HPDE6-E6E7 (cell line): ENCODE results near the gene CHRNB4.

ENCODE experiments used
- DNase-seq: peaks from one replicate; pipeline ENCODE4 v3.0.0; 2011; ENCODE audit warnings: missing footprints; ENCODE audit errors: extremely low spot score

Gene CHRNB4

DNA sequence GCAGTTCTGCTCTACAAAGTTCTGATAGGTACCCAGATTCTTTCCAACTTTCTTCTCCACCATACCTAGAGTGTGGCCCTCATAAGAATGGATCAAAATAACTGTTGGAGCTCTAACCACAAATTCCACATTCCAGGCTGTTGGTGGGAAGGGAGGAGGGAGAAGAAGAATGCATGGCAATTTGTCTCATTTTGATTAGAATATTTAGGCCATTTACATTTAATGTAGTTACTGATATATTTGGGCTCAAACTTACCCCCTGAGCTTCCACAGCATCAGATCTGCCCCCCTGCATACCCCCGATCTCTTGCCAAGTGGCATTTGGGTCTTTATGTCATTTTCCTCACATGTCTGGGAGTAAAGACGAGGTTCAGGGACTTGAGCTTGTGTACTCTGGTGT lies 7.7 kb downstream of the CHRNB4 start:
- no peak for DNase-seq

DNA sequence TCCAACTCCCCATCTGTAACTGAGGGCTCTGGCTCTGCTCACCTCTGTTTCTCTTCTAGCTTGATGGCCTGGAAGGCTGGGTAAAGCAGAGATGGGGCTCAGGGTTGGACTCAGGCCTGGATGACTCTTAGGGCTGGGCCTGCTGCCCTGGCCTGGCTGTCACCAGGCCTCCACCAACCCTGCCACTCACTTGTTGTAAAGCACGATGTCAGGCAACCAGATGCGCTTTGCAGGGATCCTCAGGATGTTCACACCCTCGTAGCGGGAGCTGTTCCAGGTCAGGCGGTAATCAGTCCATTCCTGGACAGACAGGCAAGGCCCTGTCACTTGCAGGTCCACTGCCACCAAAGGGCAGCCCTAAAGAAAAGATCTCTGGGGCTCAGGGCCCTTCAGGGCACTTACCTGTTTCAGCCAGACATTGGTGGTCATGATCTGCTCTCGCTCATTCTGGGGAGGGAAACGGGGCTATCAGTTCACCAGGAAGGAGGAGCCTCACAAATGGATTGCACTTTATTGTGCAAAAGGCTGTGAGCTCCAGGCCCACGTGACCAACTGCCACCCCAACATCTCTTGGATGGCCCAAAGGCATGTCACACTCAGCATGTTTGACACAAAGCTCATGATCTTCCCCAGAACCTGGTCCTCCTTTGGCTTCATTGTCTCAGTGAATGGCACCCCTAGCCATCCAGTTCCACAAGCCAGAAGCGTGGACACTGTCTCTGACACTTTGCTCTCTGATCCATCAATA lies 9.9 kb downstream of the CHRNB4 start:
- DNase-seq = no peak

DNA sequence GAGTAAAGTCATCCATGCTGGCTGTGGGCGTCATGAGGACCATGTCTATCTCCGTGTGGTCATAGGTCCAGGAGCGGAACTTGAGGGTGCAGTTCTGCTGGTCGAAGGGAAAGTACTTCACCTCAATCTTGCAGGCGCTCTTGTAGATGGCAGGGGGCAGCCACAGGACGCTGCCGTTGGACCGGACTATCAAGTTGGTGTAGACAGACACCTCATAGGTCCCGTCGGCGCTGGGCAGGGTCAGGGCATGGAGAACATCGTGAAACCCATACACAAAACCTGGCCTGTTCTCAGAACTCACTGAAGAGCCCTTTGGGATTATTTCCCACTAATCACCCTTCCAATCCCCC lies 11.3 kb downstream of the CHRNB4 start:
- no peak for DNase-seq

DNA sequence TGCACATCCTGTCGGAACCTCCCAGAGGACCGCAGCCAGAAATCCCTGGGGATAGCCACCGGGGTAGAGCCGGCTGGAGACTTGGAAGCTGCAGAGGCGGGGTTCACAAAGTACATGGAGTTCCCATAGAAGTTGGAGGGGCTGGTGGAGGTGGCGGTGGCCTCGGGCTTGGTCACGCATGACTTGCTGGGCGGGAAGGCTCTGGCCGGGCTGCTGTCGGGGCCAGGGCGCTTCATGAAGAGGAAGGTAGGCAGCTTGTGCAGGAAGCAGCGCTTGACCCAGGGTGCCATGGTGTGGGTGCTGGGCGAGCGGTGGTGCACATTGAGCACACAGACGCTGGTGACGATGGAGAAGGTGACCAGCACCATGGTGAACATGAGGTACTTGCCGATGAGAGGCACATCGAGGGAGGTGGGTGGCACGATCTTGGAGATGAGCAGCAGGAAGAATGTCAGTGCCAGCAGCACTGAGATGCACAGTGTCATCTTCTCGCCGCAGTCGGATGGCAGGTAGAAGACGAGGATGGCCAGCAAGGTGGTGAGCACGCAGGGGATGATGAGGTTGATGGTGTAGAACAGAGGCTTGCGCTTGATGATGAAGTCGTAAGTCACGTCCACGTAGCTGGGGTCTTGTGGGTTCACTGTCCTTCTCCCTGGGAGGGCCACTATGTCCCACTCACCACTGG lies 11.8 kb downstream of the CHRNB4 start:
- no peak for DNase-seq

DNA sequence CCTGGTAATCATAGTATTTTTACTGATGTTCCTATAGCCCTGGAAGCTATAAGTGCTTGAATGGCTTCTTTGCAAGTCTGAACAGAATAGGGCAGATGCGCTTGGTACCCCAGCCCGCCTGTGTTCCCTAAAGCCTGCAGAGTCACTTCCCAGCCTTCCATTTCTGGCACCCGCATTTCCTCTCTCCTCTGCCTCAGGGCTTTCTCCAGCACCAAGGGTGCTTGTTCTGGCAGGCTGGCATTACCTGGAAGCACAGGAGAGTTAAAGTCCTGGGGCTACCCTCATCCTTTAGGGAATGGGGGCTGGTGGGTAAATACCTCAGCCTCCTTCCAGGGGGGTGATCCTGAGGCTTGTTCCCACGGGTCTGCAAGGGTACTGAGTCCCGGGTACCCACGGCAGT lies 12.8 kb downstream of the CHRNB4 start:
- no peak for DNase-seq

DNA sequence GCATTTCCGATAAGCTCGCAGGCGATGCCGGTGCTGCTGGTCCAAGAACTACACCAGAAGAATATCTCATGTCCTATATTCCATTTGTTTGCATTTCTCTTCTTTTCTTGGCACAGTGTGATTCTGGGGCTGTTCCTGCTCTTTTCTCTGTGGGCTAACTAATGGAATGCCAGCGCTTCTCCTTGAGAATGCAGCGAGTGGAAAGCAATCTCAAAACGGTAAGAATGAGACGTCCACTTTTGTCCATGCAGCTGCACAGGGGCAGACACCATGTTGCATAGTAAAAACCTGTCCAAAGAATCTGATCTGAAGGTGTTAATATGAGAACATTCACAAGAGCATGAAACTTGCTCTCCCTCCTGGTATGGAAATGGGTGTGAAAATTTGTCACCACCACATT lies 13.7 kb downstream of the CHRNB4 start:
- DNase-seq = no peak

DNA sequence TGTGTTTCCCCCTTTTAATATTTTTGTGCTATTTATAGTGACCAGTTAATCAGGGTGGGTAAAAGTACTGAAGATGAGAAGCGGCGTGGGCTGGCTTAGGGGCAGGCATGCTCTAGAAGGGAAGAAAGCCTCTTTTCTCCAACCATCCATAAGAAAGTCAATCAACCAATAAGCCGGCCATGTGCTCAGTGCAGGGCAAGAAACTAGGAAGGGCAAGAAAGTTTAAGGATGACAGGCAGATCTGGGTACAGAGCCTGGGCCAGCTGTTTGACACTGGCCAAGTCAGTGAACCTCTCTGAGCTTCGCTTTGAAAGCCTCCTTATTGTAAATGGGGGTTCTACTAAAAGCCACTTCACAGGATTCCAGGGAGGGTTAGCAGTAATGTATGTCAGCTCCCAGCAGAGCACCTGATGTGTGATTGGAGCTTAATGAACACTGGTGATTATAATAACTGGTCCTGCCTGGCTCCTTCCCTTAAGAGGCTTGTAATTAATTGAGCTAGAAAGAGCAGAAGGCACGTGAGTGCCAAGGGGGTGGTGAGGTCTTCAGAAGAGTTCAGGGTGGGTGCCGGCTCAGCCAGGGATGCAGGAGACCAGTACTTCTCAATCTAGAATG lies 14.5 kb downstream of the CHRNB4 start:
- no peak for DNase-seq

DNA sequence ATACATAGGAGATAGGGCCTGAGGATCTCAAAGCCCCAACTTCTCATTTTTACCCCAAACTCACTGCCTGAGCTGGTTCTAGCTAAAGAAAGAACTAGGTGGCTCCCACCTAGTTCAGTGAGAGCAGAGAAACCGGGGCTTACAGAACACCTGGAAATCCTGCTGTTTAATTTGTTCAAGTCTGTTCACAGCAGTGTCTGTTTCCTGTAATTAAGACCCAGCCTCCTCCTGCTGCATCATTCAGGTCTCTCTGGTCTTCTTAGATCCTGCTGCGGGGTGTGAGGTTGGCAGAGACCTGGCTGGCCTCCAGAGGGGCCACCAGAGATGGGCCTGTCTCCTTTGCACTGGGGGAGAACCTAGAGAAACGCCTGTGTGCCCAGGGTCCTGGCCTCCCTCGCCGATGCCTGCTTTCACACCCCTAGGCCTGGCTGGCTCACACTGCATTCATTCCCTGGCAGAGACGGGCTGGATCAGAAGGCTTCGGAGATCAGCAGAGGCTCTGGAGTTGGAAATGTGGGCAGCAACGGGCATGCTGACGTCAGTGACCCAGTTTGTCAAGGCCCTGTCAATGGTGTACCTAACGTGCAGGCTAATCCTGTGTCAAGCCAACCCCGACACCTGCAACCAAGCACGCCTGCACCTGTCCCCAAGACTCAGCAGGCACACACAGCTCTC lies 15.3 kb downstream of the CHRNB4 start:
- no peak for DNase-seq

DNA sequence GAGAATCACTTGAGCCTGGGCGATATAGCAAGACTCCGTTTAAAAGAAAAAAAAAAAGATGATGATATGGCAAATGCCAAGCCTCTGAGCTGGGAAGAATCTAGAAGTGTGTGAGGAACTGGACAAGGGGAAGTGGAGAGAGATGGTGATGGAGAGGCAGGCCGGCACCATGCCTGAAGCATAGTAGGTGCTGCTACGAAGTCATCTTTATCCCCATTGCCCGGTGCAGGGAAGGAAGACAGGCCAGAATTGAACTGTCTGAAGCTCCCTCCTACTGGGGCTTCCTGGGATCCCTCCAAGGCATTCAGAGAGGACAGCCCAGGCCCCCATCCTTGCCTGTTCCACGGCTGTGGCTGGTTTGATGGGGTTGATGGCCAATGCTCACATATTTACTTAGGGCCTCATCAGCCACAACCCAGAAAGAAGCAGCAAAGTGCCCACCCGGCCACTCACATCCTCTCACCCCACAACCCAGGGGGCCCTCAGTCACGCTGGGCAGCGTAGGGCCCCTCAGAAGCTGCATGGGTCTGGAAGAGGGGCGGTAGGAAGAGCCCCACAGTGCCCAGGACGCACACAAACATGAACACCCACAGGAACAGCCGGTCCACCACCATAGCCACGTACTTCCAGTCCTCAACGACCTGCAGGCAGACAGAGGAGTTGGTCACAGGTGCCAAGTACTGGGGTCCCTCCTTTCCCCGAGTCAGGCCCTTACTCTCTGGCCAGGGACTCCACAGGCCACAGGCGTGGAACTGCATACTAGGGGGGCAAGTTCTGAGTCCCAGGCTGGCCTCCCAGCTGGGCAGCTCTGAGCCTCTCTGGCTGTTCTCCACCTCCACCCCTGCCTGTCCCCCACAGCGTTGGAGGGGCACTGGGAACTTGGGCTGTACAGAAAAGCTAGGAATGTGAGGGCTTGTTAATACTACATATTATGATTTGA lies 16.1 kb downstream of the CHRNB4 start:
- no peak for DNase-seq

DNA sequence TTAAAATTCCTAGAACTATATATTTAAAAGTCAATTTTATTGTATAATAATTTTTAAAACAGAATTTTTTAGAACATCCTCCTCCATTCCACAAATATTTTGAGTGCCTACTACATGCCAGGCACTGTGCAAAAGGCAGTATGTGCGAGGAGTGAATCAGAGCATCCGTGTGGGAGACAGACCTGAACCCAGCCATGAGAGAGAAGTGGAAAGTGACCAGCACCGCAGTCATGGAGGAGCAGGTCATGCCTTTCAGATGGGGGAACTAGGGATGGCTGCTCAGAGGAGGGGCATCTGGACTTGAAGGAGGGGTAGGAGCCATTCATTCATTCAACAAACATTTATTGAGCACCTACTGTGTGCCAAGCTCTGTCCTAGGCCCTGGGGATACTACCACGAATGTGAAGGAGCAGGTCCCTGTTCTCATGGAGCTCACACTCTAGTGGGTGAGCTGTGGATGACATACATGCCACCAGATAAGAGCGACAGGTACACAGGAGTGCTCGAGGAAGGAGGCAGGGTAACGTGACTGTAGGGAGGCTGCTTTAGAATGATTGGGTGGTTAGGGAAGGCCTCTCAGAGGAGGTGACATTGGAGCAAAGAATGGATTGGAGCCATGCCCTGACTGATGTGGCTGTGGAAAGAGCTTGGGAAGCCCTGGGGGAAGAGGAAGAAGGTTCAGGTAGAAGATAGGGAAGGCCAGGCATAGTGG lies 17.1 kb downstream of the CHRNB4 start:
- no peak for DNase-seq

DNA sequence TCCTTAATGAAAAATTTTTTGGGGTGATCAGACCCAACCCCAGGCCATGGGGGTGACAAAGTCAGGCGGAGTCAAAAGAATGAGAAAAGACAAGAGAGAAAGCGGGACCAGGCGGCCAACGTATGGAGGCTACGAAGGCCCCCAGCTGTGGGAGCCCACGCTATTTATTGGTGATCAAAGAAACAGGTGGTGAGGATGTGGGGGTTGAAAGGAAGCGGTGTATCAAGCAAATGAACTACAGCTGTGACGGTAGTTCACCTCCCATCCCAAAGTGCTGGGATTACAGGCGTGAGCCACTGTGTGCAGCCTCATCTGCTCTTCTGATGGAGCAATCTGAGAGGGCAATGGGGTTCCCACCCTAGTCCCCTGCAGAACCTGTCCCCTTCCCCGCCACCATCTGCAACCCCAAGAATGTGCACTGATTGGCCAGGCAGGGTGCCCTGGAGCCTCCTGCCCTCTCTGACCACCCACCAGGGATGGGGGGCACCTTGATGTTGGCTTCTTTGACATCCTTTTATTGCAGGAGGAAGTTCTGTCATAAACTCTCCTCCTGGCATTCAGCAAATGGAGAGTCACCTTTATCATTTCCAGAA lies 19.1 kb downstream of the CHRNB4 start:
- no peak for DNase-seq

DNA sequence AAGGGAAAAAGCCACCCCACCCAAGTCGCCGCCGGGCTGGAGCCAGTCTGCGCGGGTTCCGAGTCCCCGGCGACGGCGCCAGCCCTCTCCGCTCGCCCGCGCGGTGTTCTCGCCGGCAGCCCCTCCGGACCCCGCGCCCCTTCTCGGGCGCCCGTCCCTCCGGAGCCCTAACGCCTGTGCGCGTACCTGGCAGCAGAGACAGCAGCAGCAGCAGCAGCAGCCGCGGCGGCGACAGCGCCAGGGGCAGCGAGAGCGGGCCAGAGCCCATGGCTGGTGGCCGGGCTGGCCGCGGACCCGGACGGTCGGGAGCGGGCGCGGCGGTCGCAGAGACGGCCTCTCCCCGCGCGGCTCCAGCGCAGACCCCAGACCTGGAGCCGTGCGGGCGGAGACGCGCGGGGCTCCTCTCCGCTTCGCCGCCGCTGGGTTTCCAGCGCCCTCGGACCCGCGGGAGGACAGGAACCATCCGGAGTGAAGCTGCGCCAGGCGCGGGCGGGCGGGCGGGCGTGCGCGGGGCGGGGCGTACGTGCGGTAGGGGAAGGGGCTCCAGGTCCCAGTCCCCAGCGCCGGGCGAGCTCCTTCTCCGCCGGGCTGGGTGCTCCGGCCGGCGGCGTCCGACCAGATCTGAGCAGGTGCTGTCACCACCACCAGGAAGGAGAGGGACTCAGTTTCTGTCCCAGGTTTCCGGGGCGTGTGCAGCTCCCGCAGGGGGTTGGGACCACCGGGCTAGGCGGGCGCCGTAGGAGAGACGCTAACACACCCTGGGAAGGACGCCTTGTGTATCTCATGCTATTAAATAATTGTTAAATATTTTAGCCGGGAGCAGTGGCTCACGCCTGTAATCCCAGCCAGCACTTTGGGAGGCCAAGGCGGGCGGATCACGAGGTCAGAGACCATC lies 20.2 kb downstream of the CHRNB4 start, which contains the start of gene CHRNA3:
Gene CHRNA3, minus strand, starts transcription at position 470 of the 895 bp plus-strand sequence. Its CDS starts 202 bp downstream, at position 268.
- DNase-seq = no peak

DNA sequence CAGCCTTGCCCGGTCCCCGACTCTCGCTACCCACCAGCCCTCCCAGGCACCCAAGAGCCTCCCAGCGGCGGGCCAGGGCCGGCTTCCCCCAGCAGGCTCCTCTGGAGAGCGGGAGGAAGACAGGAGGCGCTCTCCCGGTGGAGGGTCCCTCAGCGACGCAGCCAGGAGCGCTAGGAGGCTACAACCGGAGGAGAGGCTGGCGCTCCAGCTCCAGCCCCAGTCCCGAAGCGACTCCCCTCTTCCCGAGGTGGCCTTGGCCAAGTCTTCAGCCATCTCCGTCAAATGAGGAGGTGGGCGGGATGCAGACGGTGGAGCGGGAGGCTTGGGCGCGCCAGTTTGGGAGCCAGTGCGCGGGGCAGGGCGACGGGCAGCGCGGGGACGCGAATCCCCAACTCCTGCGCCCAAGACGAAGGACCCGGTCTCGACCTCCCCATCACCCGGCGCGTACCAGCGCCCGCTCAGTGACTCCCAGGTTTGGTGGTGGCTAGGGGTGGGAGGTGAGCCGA lies 20.9 kb downstream of the CHRNB4 start:
- no peak for DNase-seq

DNA sequence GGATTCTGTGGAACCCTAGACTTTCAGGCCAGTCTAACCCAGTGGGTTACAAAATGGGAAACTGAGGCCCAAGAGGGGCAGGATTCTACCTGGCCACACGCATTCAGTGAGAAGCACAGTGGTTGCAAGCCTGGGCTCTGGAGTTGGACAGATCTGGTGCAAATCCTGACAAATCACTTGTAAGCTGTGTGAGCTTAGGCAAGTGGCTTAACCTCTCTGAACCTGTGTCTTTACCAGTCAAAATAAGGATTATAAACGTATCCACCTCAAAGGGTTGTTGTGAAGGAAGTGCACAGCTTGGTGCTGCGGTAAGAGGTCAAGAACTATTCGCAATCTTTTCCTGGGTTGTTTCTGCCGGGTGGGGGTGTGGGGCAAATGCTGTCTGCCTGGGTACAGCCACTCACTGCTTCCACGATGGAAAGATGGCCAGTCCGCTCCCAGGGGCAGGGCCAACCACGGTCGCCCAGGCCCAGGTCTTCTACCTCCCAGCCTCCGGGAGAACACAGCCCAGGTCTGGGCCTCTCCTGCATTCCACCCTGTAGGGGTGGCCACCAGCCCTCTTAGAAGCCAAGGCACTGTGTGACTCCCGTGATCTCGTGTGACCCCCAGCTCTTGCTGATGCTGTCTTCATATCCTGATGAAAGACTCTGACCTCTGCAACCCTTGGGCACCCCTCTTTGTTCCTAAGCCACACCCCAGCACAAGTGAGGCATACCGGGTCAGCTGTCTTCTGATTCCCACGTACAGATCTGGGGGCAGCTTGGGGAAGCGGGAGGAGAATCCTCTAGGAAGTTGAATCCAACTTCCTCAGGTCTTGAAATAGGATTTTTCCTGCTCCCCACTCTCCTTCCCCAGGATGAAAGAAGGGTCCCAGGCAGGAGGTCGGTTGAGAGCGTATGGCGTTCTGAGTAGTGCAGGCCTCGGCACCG lies 21.7 kb downstream of the CHRNB4 start:
- DNase-seq = no peak

DNA sequence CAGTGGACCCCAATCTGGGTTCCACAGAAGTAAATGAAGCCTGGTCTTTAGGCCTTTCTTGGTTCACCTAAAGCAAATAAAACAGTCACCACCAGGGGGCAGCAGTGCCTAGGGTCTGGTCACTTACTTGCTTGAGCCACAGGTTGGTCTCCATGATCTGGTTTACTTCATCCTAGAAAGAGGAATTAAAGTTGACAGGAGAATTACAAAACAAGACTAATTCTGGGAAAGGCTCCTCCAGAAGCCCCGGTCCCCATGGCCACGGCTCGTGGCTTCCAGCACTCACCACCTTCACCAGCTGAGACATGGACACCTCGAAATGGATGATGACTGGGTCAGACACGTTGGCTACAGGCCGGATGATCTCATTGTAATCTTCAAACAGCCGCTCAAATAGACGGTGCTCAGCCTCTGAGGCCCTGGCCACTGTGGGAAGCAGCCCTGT lies 22.5 kb downstream of the CHRNB4 start:
- DNase-seq = peak; percentile 63

DNA sequence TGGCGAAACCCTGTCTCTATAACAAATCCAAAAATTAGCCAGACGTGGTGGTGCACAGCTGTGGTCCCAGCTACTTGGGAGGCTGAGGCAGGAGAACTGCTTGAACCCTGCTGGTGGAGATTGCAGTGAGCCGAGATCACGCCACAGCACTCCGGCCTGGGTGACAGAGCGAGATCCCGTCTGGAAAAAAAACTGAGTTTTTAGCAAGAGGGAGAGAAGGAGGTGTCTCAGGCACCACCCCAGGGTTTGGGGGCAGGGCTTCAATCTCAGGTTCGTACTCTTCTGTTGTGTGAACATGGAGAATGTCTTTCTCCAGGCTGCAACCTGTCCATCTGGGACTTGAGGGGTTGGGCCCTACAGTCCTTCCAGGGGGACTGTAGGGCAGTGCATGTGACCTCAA lies 22.9 kb downstream of the CHRNB4 start:
- DNase-seq = no peak

DNA sequence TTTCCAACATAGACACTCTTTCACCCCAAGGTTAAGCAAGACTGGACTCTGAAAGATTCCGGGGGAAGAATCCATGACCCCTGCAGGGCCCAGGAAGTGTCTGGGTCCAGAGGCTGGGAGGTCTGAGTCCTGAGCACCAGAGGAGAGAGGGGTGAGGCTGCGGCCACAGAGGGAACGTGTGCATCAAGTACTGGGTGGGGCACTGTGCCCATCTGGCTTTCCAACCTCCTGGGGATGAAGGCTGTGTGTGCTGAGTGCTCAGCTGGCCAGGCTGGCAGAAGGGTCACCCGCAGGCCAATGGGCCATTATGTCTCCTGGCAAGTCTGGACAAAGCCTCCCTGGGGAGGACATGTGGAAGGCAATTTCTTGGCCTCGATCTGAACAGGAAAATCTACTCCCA lies 23.5 kb downstream of the CHRNB4 start:
- DNase-seq = no peak

DNA sequence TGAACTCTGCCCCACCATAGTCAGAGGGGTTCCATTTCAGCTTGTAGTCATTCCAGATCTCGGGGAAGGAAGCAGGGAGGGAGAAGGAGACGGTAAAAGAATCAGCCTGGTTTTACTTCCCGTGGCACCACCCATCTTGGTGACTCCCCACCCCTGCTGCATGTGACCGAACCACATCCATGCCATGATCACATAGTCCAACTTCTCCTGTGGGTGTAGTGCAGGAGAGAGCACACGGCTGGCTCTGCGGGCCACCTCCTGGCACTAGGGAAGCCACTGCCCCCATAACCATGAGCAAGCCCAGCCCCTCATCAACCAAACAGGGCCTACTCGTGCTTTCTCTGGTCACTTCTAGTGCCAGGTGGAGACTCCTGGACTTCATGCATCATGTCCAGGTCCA lies 23.9 kb downstream of the CHRNB4 start:
- no peak for DNase-seq
